HG02642 (cell line): ENCODE measurements around the gene KAZN.

Source experiments
- ATAC-seq: cut with Tn5 transposase; IDR thresholded peaks from one replicate; pipeline ENCODE4 v1.9.1; 2021; ENCODE audit warnings: mild to moderate bottlenecking; ENCODE audit not compliant: unreplicated experiment, poor library complexity

Gene KAZN

DNA sequence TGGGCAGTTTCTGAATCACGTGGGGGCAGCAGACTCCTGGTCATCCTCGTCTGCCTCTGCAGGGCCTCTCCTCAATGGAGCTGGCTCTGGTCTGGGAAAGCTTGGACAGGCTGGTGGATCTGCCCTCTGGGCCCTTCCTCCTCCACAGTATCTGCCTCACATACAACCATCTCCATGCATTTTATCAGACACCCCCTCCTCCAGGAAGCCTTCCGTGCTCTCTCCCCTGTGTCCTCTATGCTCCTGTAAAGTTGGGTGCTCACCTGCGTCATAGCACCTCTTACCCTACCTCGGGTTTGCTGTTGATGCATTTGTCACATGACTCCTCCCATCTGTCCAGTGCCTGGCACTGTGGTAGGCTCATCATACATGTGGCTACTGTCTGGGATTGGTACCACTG lies 459.3 kb downstream of the KAZN start:
- ATAC-seq, result no peak

DNA sequence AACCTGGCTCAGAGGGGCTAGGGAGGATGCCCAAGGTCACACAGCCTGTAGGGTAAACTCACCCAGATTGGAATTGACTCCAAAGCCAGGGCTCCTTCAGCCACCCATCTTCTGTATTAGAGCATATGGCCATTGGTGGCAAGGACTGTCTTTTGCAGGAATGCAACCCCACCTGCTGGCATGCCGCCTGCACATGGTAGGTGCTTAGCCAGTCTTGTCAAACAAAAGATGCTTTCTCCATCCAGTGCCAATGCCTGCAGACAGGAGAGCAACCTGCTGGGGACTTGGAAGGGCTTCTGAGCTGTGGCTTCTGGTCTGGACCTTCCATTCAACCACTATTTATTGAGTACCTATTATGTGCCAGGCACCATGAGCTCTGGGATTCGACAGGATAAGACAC lies 459.8 kb downstream of the KAZN start:
- ATAC-seq, result no peak

DNA sequence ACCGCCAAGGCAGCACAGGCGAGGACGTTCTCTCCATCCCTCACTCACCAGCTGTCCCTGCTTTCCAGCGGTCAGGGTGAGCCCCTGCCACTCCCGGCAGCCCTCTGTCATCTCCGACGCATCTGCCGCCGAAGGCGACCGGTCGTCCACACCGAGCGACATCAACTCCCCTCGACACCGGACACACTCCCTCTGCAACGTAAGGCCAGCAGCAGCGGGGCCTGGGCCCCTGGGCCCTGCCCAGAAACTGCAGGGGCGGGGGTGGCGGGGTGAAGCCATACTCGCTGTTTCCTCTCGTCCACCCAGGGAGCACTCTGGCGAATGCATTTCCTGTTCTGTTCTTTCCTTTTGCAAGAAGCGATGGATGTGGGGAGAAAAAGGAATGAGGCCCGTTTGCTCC lies 461.6 kb downstream of the KAZN start:
- no peak for ATAC-seq

DNA sequence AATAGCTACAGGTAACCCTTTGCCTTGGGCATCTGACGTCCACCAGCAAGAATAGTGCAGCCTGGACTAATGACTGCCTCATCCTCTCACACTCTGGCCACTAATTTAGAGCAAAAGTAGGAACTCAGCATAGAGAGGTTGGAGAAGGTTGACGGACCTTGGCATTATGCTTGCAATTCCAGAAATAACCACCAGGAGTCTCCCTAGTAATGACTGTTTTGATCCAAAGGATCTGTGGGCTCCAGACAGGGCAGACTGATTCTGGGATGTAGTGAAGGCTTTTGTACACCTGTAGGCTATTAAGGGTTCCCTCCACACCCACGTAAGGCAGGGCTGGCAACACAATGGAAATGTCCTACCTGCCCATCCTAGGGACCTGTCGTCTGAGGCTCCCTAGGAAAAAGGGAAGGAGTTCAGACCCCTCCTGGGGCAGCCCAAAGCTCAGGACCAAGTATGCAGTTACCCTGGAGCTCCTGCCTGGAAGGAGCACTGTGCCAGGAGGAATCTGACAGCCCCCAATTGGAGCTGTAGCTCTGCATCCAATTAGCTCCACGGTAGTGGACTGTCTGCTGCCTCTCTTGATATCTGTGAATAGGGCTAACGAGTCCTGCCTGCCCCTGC lies 464.1 kb downstream of the KAZN start:
- ATAC-seq, result no peak

DNA sequence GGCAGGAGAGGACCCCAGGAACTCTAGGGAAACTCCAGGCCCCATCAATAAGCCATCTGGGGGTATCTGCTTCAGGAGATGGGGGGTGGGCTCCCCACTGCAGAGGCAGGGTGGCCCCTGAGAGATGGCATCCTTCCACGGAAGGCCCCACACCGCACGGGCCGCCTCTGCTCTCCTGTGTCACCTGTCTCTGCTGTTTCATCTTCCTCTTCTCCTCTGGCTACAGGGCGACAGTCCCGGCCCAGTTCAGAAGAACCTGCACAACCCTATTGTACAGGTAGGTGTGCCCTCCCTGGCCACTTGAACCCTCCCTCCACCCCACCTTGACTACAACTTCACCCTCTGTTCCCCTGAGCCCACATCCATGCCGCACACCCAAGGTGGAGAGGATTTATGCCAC lies 464.9 kb downstream of the KAZN start:
- no peak for ATAC-seq

DNA sequence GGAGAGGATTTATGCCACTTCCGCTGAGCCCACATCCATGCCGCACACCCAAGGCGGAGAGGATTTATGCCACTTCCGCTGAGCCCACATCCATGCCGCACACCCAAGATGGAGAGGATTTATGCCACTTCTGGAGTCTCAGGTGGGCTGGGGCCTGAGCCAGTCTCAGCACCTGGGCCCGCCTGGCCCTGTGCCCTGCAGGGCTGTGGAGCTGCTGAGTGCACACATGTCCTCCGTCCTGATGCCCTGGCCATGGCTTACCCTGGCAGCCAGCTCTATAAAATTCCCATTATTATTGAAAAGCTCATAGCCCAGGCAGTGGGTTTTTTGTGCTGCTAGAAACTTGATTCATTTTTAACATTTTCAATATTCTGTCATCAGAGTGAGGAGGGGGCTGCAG lies 465.3 kb downstream of the KAZN start:
- ATAC-seq, result no peak

DNA sequence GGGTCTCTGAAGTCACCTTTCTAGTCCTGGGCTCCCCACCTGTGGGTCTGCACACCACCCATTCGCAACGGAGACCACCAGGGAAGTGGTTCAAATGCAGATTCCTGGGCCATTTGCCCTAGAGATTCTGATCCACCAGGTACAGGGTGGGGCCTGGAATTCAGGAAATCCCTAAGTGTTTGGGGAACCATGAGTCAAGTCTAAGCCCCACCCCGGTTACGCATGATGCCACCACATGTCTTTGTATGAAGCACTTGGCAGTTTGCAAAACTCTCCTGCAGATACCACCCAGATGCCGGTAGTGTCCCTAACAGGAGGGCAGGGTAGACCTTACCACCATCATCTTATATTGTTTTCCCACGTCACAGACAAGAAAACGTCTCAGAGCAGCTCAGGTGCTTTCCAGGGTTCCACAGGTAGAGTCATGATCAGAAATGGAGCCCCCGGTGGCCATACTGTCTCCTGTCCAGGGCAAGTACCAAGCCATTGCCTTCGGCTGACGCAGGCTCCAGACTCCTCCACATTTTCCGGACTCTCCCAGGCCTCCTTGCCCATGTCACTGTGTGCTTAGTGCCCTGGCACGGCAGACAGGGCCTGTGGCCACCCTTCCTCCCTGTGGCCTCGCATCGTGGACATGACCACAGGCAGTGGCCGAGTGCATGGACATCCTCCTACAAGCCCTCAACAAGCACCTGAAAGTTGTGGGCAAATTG lies 465.9 kb downstream of the KAZN start:
- ATAC-seq, result no peak

DNA sequence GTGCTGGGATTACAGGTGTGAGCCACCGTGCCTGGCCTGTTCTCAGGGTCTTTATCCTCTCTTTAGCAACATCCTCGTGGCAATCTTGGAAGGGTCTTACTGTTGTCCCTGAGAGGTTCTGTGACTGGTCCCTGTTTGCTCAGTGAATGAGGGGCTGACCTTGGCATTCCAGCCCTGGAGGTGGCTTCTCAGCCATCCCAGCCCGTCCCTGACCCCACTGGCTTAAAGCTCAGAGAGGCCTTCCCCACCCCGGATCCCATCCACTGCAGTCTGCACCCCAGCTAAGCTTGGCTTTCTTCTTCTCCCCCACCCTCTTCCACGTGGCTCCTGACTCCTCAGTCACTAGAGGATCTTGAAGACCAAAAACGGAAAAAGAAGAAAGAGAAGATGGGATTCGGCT lies 466.8 kb downstream of the KAZN start:
- no peak for ATAC-seq

DNA sequence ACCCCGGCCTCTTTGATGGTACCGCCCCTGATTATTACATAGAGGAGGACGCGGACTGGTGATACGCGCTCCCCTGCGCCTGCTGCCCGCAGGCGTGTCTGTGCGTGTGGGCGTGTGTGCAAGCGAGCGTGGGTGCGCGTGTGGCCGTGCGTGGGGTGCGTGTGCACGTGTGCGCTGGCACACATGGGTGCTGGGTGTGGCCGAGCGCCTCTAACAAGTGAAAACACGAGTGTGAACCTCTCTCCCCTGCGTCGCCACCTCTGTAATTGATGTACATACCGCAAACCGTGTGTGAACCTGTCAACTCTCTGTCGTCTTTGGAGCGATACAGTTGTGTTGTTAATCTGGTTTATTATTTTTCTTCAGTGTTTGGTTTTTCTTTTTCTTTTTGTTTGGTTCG lies 467.3 kb downstream of the KAZN start:
- no peak for ATAC-seq

DNA sequence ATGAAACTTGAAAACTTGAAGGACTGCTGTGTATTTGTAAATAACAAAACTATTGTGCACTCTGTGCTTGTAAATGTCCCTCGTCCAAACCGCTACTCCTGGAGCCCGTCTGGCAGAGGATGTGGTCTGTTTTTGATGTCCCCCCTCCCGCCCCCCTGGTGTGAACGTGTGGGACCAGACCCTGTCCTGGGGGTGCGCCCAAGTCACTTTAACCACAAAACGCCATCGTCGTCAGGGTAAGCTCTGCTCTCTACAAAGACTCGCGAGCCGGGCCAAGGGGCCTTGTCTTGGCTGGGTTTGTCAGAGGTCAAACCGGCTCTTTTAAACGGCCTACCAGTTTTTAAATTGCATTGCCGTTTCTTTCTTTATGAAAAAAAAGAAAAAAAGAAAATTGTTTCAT lies 467.7 kb downstream of the KAZN start:
- ATAC-seq, result no peak

DNA sequence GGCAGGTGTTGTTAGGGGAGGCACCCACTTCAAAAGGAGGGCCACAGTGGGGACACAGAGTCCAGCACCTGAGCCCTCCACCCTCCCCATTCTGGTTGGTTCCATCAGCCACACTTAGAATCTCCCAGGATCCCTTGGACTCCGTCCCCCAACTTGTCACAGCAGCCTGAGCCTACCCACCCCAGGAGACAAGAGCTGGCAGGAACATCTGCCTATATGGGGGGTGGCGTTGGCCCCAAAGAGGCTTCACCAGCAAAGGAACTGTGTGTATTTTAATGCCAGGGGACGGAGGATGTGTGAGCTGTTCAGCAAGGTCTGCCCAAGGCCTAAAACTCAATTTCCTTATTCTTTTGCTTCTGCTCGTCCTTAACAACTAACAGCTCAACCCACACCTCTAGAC lies 468.7 kb downstream of the KAZN start:
- ATAC-seq, result no peak

DNA sequence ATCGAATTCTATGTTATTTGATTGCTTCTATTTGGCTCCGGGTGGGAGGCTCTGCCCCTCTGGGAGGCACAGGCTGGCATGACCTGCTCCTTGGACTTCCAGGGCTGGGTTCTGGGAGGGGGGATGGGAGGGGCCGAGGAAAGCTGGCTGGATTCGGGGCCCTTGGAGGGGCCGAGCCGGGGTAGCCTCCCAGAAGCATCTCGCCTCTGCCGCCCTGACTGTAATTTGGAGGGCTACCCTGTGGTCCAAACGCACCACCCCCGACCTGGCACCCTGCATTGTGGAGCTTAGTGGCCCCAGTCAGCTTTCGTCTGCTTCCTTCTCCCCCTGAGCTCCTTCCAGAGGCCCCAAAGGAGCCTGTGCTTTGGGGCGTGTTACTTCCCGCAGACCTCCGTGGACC lies 469.7 kb downstream of the KAZN start:
- ATAC-seq, result no peak

DNA sequence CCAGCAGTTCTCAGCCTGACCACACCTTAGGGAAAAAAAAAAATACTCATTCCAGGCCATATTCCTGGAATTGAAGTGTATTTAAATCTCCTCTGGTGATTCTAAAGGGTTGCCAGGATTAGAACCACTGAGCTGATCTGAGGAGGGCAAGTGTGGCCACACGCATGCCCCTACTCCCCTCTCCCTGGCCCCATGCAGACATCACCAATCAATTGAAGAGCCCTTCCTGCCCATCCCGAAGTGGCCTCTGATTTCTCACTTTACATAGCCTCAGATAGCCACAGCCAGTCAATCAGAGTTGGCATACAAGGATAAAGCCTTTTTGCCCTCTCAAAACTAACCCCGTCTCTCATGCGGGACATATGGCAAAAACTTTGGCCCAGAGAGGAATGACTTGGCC lies 470.5 kb downstream of the KAZN start:
- ATAC-seq, result no peak

DNA sequence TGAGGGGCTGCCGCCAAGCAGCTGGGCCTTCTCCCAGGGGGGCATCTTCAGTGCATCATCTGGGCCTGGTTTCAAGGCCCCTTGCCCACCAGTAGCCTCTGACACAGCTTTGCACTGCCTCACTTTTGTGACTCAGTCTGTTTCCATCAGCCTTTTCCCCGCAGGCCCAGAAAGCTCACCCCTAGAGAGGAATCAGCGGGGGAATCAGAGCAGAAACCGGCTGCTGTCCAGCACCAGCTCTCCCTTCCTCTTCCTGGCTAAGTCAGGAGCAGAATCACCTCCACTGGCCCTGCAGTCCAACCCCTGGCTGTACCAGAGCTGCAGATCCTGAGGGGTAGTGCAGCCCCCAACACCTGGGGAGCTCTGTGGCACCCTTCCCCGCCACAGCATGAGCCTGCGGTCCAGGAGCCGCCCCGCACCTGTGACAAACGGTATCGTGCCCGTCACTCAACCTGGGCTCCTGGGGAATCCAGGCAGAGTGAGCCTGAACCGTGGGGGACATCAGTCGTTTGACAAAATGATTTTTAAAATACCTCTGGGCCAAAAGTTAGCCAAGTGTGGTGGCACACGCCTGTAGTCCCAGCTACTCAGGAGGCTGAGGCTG lies 471.8 kb downstream of the KAZN start:
- no peak for ATAC-seq

DNA sequence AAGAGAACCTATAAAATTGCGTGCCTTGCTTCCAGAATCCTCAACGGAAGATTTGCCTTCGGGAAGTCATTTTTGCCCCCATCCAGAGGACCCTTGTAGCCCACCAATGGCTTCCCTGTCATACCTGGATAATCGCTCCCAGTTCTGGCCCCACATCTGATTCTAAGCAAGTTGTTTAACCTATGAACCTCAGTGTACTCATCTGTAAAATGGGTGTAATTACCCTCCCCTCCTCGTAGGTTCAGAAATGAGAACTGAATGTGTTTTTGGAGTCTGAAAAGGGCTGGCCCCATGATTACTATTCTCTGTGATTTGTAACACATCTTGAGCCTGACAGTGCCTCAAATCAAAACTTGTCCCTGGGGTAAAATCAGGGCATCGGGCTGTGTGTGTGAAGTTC lies 473.5 kb downstream of the KAZN start:
- ATAC-seq, result no peak

DNA sequence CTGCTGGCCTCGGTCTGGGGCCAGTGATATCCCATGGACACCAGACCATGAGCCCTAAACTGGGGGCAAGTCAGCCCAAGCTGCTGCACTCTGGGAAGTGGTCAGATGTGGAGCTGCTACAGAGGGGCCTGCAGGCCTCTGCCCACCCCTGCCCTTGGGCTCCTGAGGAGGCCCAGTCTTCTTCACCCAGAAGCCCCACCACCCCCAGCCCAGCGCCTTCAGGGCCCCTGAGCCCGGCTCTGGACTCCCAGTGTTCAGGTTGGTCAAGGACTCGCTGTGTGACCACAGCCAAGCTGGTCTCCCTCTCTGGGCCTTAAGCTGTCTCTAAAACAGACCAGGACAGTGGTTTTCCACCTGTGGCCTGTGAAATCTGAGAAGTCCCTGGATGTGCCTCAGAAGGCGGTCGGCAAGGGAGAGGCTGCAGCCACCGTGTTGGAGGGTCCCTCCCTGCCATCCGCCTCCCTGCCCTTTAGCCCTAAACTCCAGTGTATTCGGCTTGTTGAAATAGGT lies 475.4 kb downstream of the KAZN start:
- no peak for ATAC-seq

DNA sequence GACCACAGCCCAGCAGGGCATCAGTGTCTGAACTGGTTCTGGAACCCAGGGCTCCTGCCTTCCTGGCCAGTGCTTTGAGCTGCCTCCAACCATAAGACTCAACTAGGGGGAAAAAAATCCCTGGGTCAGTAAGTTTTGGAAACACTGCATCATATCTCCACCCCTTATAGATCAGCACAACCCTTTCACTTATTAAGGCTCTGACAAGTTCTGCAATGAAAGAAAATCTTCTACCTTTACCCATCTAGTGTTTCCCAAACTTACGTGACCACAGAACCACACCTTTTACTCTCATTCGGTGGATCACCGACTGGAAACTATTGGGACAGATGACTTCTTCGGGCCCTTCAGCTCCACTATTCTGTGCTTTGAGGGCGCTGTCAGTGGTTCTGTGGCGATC lies 476.7 kb downstream of the KAZN start:
- no peak for ATAC-seq

DNA sequence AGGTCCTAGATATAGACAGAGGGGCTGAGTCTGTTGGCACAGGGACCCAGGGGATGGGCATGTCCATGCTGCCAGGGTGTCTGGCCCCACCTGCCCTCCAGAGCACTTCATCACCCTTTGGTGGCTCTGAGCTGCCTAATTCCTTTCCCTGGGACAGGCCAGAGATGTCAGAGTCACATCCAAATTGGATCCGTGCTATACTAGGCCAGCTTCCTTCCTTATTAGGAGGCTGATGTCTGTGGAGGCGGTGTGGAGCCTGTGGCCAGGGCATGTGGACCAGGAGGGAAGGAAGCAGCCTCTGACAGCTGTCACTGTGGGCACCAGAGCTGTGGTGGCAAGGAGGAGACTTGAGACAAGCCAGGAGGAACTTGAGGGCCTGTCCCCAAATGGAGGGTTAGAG lies 477.3 kb downstream of the KAZN start:
- ATAC-seq, result no peak

DNA sequence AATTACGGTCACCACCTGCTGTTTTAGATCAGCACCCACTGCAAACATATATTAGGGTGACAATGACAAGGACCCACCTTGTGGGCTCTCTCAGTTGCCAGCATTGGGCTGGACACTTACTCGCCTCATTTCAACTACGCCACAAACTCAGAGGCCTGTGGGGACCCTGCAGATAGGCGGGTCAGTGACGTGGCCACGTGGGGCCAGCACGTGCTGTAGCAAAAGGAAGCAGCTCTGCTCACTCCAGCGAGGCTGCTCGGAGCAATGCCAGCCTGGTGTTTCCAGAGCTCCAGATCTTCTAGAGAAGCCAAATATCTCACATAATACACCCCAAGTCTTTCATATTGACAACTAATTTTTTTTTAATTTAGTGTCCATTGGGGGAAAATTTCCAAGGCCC lies 478.3 kb downstream of the KAZN start:
- no peak for ATAC-seq

DNA sequence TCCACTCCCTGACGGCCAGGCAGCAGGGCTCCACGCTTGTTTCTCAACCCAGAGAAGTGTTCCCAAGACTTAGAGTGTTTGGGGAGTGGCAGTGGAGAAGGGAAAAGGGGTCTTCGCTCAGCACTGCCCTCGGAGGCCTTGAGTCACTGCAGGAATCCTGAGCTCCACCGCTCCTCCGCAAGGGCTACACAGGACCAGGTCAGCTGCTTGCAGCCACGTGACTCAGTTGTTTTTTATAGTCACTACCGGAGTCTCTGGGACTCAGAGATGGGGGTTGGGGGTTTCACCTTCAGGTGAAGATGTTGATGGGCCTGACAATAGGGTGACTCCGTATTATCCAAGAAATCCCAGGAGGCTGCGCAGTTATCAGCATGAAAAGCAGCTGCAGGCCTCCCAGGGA lies 478.9 kb downstream of the KAZN start:
- no peak for ATAC-seq

DNA sequence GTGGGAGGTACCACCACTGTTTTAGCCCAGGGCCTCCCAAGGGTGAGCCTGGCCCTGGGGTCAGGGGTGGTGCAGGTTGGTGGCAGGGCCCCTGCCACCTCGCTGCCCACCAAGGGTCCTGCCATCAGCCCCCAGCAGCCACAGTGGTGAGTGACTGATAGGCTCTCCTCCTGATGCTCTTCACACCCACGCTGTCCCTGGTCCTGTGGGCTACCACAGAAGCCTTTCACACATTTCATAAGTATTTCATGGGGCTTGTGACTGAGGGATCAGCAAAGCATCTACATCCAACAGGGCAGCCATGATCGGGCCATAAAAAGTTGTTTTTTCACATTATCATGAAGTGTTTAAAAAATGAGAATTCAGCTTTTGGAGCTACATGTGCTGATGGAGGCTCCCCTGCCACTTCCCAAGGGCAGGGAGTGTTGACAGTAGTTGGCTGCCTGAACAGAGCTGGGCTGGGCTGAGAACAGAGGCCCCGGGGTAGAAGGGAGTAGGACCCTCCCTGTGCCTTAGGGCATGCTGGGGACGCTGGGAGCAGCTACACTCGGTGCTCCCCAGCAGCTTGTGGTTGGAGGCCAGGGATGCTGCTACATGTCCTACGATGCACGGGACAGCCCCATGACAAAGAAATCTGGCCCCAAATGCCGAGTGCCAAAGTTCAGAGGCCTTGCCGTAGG lies 482.0 kb downstream of the KAZN start:
- no peak for ATAC-seq
